Activated T-helper 9 cell treated with anti-CD3 and anti-CD28 coated beads, Interleukin-2, amount 50 U/mL, for 16 hours (primary cell): Measurements from ENCODE around the gene GSTP1.
"Not testable (repeated sequence)": the region's sequence is repeated elsewhere in the genome, so short reads cannot be mapped to it uniquely, and the experiment has no call there.

Experiments used
- DNase-seq: peaks from one replicate; pipeline ENCODE4 v3.0.0-alpha.2; 2020; ENCODE audit warnings: low read depth

The GSTP1 gene

GRCh38 chr11:67614730-67615714 lies 31.4 kb downstream of the GSTP1 start:
- peak; percentile 31 for DNase-seq

- no peak for DNase-seq
Measured at GRCh38 chr11:67615728-67616430, 32.3 kb downstream of the GSTP1 start.

- DNase-seq, result no peak
Measured at GRCh38 chr11:67616431-67617242, 33.0 kb downstream of the GSTP1 start.

- DNase-seq, result no peak
Measured at GRCh38 chr11:67617243-67617953, 33.8 kb downstream of the GSTP1 start.

GRCh38 chr11:67618901-67619659 lies 35.5 kb downstream of the GSTP1 start:
- not testable (repeated sequence) for DNase-seq

- not testable (repeated sequence) for DNase-seq
Measured at GRCh38 chr11:67619683-67620618, 36.3 kb downstream of the GSTP1 start.

- DNase-seq, result not testable (repeated sequence)
Measured at GRCh38 chr11:67620621-67621020, 37.0 kb downstream of the GSTP1 start.

- not testable (repeated sequence) for DNase-seq
Measured at GRCh38 chr11:67621928-67622327, 38.3 kb downstream of the GSTP1 start.

- not testable (repeated sequence) for DNase-seq
Measured at GRCh38 chr11:67622905-67623304, 39.3 kb downstream of the GSTP1 start.

- not testable (repeated sequence) for DNase-seq
Measured at GRCh38 chr11:67623795-67624194, 40.2 kb downstream of the GSTP1 start.

GRCh38 chr11:67626131-67626833 lies 42.7 kb downstream of the GSTP1 start:
- not testable (repeated sequence) for DNase-seq

- DNase-seq, result no peak
Measured at GRCh38 chr11:67626970-67627369, 43.4 kb downstream of the GSTP1 start.

GRCh38 chr11:67627441-67627811 lies 43.8 kb downstream of the GSTP1 start:
- DNase-seq, result no peak

- DNase-seq, result no peak
Measured at GRCh38 chr11:67627812-67628624, 44.4 kb downstream of the GSTP1 start.

- no peak for DNase-seq
Measured at GRCh38 chr11:67628710-67629385, 45.2 kb downstream of the GSTP1 start.

GRCh38 chr11:67629386-67630227 lies 46.0 kb downstream of the GSTP1 start, which contains the start of gene NUDT8:
Gene NUDT8, minus strand, starts transcription at chr11:67629937. Its CDS starts 26 bp downstream, at chr11:67629911.
- DNase-seq, result peak; percentile 82
